ENCODE data around the gene PPIH.

The PPIH gene

DNA sequence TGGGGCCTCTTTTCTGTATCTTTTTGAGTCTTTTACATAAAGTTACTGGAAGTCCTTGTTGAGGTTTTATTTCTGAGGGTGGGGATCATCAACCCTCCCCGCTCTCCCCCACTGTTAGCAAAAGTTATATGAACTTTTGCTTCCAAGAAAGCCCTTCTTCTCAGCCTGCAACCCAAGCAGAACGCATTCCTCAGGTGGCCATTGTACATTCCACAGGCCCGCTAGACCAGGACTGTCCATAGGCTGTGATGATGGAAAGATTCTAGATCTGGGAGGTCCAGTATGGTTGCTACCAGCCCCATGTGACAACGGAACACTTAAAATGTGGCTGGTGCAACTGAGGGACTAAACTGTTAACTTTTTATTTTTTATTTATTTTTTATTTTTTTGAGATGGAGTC is 12.2 kb downstream of the PPIH start:
- DNase-seq (ENCODE audit: extremely low read depth, insufficient read length) = no peak
- Histone ChIP-seq H3K27me3 (replicated peaks; ENCODE audit: control insufficient read depth, insufficient read depth, low read length) (no peaks in the 10 kb centered on the region), H3K36me3 (ENCODE audit: control insufficient read depth, insufficient read depth, low read length) (peaks cover 18% of the 10 kb centered on the region), H3K4me3 (replicated peaks; ENCODE audit: low read depth, low read length) (no peak overlapping the region)
- TF ChIP-seq, protein P1, sequence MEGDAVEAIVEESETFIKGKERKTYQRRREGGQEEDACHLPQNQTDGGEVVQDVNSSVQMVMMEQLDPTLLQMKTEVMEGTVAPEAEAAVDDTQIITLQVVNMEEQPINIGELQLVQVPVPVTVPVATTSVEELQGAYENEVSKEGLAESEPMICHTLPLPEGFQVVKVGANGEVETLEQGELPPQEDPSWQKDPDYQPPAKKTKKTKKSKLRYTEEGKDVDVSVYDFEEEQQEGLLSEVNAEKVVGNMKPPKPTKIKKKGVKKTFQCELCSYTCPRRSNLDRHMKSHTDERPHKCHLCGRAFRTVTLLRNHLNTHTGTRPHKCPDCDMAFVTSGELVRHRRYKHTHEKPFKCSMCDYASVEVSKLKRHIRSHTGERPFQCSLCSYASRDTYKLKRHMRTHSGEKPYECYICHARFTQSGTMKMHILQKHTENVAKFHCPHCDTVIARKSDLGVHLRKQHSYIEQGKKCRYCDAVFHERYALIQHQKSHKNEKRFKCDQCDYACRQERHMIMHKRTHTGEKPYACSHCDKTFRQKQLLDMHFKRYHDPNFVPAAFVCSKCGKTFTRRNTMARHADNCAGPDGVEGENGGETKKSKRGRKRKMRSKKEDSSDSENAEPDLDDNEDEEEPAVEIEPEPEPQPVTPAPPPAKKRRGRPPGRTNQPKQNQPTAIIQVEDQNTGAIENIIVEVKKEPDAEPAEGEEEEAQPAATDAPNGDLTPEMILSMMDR (IDR thresholded peaks at IDR 0.05; ENCODE audit: insufficient read depth, low read length, poor library complexity, severe bottlenecking) = no peak

GRCh38 chr1:42674214-42674613 is 16.0 kb downstream of the PPIH start:
- TF ChIP-seq, protein P1 (IDR thresholded peaks at IDR 0.05; ENCODE audit: insufficient read depth, low read length, poor library complexity, severe bottlenecking) = no peak
- Histone ChIP-seq H3K27me3 (replicated peaks; ENCODE audit: control insufficient read depth, insufficient read depth, low read length) (no peaks in the 10 kb centered on the region), H3K36me3 (ENCODE audit: control insufficient read depth, insufficient read depth, low read length) (peaks cover 2% of the 10 kb centered on the region; the same call in 1 of the 2 replicates), H3K4me3 (replicated peaks; ENCODE audit: low read depth, low read length) (no peak overlapping the region)
- DNase-seq (ENCODE audit: extremely low read depth, insufficient read length) = no peak

GRCh38 chr1:42674682-42675081 is 16.5 kb downstream of the PPIH start:
- H3K4me3 ChIP-seq (replicated peaks; ENCODE audit: low read depth, low read length) = no peak overlapping the region
- no peak for DNase-seq (ENCODE audit: extremely low read depth, insufficient read length)
- peaks cover 2% of the 10 kb centered on the region; the same call in 1 of the 2 replicates for H3K36me3 ChIP-seq (ENCODE audit: control insufficient read depth, insufficient read depth, low read length)
- no peaks in the 10 kb centered on the region for H3K27me3 ChIP-seq (replicated peaks; ENCODE audit: control insufficient read depth, insufficient read depth, low read length)
- TF ChIP-seq, protein P1 (IDR thresholded peaks at IDR 0.05; ENCODE audit: insufficient read depth, low read length, poor library complexity, severe bottlenecking) = no peak

DNA sequence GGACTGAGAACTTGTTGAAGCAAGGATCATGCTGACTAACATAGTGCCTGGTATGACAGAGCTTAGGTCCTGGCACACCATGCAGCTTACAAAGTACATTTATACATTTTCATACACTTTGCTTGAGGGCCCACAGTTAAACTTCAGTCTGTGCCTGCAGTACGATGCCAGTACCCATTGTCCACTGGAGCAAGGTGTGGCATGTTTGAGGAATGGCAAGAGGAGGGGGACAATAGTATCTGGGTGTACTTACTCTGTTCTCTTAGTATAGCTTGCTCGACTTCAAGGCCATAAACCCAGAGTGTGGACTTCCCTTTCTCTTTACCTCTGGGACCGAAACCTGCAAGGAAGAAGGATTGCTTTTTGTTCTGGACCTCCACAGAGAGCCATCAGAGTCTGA is 17.2 kb downstream of the PPIH start:
- Histone ChIP-seq H3K36me3 (ENCODE audit: control insufficient read depth, insufficient read depth, low read length) (no peaks in the 10 kb centered on the region; the same call in 1 of the 2 replicates), H3K27me3 (replicated peaks; ENCODE audit: control insufficient read depth, insufficient read depth, low read length) (no peaks in the 10 kb centered on the region), H3K4me3 (replicated peaks; ENCODE audit: low read depth, low read length) (no peak overlapping the region)
- TF ChIP-seq, protein P1 (IDR thresholded peaks at IDR 0.05; ENCODE audit: insufficient read depth, low read length, poor library complexity, severe bottlenecking) = no peak
- DNase-seq (ENCODE audit: extremely low read depth, insufficient read length) = no peak

DNA sequence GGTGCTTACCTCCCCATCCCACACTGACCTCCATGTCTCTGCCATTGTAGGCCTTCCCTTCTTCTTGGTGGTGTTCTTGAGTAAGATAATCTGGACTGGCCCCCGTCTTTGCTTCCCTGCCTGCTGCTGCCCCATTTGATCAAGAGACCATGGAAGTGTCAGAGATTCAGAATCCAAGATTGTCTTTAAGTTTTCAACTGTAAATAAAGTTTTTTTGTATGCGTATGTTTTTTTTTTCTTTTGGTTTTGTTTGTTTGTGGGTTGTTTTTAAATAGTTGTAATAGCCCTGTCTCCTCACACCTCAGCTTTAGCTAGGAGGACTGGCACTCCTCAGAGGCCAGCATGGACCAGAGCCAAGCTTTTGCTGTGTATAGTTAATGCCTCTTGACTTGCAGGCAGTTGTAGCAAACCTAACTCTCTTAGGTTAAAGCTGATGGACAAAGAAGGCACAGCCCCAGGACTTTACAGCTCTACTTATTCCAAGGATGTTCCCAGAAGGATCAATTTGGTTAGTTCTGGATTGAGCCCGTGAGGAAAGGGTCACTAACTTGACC is 18.4 kb downstream of the PPIH start:
- TF ChIP-seq, protein P1 (IDR thresholded peaks at IDR 0.05; ENCODE audit: insufficient read depth, low read length, poor library complexity, severe bottlenecking) = no peak
- no peak for DNase-seq (ENCODE audit: extremely low read depth, insufficient read length)
- Histone ChIP-seq H3K27me3 (replicated peaks; ENCODE audit: control insufficient read depth, insufficient read depth, low read length) (no peaks in the 10 kb centered on the region), H3K4me3 (replicated peaks; ENCODE audit: low read depth, low read length) (no peak overlapping the region), H3K36me3 (ENCODE audit: control insufficient read depth, insufficient read depth, low read length) (no peaks in the 10 kb centered on the region; the same call in 1 of the 2 replicates)

All from GM06990 (cell line).